GM21825 (cell line): ENCODE results near the gene ABCC8.
A peak's percentile ranks its signal among the peaks of the same experiment; 100 is the strongest.

Experiments
- ATAC-seq: cut with Tn5 transposase; IDR thresholded peaks from one replicate; pipeline ENCODE4 v1.9.1; 2021; ENCODE audit warnings: mild to moderate bottlenecking, moderate library complexity; ENCODE audit not compliant: unreplicated experiment

Gene ABCC8

DNA sequence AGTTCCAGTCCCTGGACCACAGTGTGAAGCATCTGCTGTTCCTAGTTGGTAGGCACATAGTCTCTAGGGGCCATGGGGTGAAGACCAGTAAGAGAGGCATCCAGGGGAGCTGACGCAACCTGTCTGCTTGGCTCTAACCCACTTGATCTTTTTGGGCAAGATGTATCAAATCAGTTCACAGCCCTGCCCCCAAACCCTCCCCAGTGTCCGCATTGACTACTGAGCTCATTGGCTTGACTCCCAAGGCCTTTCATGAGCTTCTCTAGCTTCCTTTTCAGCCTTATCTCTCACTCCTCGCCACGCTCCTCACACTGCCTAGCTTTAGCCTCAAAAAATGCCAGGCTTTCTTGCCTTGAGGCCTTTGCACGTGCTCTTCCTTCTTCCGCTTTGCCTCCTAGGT is 29.7 kb upstream of the ABCC8 start:
- no peak for ATAC-seq

DNA sequence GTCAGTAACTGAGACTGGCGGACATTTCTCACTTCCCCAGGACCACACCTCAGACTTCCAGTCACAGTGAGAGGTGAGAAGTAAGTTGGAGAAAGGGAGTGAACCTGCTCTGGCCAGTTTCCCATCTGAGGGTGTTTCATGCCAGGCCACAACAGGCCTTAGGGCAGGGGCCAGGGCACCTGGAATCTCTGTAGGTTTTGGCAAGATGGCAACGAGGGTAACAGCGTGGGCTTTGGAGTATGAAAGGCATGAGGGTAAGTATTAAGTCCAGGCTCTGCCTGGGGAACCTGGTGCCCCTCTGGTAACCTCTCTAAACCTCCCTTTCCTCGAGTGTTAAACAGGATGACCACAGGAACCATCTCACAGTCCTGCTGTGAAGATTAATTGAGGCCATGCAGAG is 28.5 kb upstream of the ABCC8 start:
- no peak for ATAC-seq

GRCh38 chr11:17504330-17505107 is 27.9 kb upstream of the ABCC8 start:
- ATAC-seq, result peak; percentile 54

DNA sequence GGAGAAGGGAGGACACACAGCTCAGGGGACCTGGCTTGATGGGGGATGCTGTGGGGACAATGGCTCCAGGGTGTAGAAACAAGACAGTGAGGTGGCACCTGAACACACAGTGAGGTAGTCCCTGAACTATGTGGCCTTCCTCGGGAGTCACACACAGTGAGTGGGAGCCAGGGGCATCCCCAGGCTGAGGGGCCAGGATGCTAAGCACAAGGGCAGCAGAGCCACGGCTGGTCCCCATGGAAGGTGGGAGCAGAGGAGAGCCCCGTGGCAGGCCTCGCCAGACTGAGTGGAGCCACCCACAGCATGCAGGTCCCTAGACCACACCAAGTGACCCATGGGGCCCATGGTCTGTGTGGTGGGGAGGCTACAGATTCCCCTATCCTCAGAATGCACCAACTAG is 26.0 kb upstream of the ABCC8 start:
- no peak for ATAC-seq

DNA sequence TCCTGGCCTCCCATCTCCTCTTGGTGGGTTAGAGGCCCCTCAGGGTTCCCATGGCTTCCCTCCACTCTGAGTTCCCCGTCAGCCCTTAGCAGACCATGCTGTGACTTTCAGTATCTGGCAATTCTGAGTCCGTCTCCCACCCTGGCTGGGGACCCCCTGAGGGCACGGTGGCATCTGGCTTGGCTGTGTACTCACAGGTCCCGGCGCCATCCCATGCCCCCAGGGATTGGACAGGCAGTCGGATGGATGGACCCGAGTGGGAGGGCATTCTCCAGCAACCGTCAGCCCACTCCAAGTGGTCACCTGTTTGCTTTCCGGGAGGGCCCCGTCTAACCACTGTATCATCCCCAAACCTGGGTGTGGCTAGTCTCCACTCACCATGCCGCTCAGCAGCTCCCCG is 24.0 kb upstream of the ABCC8 start:
- no peak for ATAC-seq

- ATAC-seq, result no peak
Observed at GRCh38 chr11:17498475-17498874, 21.8 kb upstream of the ABCC8 start.

GRCh38 chr11:17498058-17498457 is 21.4 kb upstream of the ABCC8 start:
- ATAC-seq, result no peak

- no peak for ATAC-seq
Observed at GRCh38 chr11:17496406-17496805, 19.8 kb upstream of the ABCC8 start.

DNA sequence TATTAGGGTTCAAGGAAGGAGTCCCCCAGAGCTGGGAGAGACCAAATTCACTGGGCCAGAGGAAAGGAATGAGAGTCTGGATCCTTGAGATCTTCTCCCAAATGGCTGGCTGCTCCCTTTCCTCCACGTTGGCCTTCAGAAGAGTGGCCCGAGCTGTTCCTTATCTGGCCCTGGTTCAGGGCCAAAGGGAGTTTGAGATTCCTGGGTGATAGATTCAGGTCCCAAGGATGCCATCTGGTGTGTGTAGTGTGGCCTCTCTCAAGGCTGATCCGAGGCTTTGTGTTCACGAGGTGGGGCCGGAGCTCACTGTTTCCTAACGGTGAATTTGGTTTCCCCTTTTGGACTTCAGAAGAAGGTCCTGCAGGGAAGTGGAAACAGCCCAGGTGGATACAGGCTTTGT is 17.4 kb upstream of the ABCC8 start:
- ATAC-seq, result no peak

GRCh38 chr11:17490938-17491337 is 14.3 kb upstream of the ABCC8 start:
- no peak for ATAC-seq

- ATAC-seq, result no peak
Observed at GRCh38 chr11:17490232-17490631, 13.6 kb upstream of the ABCC8 start.

- no peak for ATAC-seq
Observed at GRCh38 chr11:17489751-17490150, 13.1 kb upstream of the ABCC8 start.

GRCh38 chr11:17488563-17488962 is 11.9 kb upstream of the ABCC8 start:
- no peak for ATAC-seq

DNA sequence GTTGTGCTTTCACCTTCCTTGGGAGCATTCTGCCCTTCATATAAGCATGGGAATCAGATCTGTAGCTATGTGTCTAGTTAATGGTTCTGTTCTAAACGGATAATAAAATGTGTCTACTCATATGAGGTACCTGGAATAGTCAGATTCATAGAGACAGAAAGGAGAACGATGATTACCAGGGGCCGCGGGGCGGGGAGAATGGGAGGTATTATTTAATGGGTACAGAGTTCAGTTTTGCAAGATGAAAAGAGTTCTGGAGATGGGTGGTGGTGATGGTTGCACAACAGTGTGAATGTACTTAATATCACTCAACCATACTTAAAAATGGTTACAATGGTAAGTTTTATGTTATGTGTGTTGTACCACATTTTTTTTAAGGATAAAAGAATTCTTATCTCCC is 10.0 kb upstream of the ABCC8 start:
- ATAC-seq, result no peak

DNA sequence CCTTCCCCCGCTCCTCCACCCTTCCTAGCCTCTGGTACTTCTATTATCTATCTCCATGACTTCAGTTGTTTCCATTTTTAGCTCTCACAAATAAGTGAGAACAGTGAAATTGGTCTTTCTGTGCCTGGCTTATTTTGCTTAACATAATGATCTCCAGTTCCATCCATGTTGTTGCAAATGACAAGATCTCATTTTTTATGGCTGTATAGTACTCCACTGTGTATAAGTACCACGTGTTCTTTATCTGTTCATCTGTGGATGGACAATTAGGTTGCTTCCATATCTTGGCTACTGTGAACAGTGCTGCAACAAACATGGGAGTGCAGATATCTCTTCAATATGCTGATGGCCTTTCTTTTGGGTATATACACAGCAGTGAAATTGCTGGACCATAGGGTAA is 6.9 kb upstream of the ABCC8 start:
- no peak for ATAC-seq

GRCh38 chr11:17481905-17482304 is 5.3 kb upstream of the ABCC8 start:
- no peak for ATAC-seq

GRCh38 chr11:17479284-17480214 is 2.9 kb upstream of the ABCC8 start:
- no peak for ATAC-seq

GRCh38 chr11:17478070-17478469 is 1.4 kb upstream of the ABCC8 start:
- ATAC-seq, result no peak

DNA sequence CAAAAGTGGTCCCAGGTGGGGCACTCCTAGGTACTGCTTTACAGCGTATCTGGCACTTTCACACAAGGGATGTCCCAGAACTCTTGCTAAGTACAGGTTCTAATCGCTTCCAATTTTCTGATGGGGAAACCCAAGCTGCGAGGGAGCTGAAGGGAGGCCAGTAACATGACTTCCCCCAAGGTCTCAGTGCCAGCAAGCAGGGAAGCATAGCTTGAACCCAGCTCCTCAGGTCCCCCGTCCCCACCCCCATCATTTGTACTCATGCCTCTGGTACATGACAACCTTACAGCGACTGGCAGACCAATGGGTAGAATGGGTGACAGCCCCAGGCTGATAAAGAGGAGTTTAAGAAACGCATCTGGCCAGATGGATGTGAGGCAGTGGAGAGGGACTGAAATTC is 716 bp upstream of the ABCC8 start:
- ATAC-seq, result no peak

DNA sequence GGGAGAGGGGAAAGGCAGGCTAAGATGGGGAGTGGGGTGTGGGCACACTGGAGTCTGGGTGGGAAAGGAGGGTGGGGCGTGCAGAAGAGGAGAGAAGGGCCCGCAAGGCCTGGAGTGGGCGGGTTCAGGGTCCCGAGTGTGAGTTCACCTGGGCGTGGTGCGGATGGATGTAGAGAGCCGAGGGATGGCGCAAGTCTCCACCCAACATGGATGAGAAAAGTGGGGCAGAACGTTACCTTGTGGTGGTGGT is 364 bp upstream of the ABCC8 start:
- ATAC-seq, result no peak

DNA sequence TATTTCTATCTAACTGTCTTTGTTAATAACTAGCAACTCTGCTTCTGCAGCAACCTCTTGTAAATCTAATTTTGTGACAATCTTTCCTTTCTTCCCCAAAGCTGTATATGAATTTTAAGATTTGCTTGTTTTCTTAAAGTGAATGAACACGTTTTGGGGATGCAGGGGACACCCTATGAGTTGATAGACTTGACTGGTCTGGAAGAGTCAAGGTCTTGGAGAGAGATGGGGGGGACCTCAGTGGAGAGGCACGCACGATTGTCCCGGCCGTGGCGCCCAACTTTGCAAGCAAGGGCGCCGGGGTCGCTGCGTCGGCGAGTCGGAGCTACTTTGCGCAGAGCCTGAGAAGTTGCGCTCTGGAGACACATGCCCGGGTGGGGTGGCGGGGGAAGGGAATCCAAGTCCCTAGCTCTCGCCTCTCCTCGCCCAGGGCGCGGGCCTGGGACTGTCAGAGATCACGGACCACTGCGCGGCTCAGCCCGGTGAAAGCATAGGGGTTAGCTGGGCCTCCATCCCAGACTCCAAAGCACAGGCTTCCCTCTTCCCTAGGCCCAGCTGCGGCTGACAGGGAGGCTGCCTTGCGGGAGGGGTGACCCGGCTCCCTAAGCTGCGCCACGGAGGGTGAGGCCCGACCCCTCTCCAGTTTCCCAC is 854 bp downstream of the ABCC8 start:
- ATAC-seq, result no peak
